ENCODE results near the gene MVB12B. TPM values are rescaled to one million over a fixed set of nuclear protein-coding genes. Genes with fewer than 3 reads are reported as not detected.

Gene MVB12B
- total RNA-seq, 1 experiment from 2014 or later = 9.4 TPM

DNA sequence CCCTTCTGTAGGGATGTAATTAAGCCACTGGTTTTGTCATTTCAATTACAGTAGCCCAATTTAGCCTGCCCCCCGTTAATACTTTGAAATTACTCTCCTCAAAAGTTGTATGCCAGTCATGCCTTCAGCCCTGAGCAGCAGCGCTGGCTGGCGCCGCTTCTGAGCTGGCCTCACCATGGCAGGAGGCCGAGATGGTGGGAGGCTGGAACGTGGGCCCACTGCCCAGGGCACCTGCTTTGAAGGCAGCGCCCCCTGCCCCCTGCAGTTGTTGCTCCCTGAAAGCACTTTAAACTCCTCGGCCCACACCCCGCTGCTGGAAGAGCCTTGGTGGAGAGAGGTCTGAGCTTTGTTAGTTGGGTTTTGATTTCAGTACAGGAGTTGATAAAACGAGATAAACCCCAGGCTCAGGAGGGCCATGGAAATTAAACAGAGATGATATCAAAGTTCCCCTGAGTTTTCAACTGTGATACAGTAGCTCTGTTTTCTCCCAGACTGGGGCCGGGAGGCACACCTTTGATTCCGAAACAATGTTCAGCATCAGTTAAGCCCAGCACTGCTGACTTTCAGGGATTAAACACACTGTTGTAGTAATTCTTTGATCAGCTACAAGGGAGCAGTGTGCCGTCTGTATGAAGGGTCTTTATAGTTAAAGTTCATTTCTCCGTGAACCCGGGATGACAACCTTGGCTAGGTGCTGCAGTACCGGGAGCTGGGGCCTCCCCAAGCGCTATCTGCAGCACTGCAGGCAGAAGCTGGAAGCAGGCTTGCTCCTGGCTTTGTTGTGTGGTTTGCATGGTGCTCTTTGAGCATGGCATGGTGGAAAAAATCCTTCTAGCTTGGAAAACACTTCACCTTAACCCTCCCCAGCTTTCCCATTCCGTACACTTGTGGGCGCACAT lies 9.5 kb downstream of the MVB12B start:
- Histone ChIP-seq H3K27ac (ENCODE audit: low read length) (no peak overlapping the region), H3K4me1 (ENCODE audit: control insufficient read depth, insufficient read depth, low read length) (peaks cover 8% of the 10 kb centered on the region), H3K27me3 (ENCODE audit: control insufficient read depth, insufficient read depth, low read length) (no peaks in the 10 kb centered on the region), H3K4me3 (ENCODE audit: low read depth in 2 of 2, low read length in 2 of 2) (no peak overlapping the region), H3K9me3 (ENCODE audit: control insufficient read depth, insufficient read depth, low read depth, low read length) (no peaks in the 10 kb centered on the region), H3K36me3 (ENCODE audit: control insufficient read depth, insufficient read depth, low read length) (no peaks in the 10 kb centered on the region)
- ATAC-seq (no peak), DNase-seq (ENCODE audit: low read depth, low spot score) (no peak)
- intact Hi-C loops (cut with micrococcal nuclease; ENCODE audit: unreplicated experiment) = no loop called here
- in situ Hi-C loops (cut with HindIII; ENCODE audit: low pct_unique_long_range_greater_than_20kb, low sequenced_read_pairs) = no loop called here
- ChIA-PET POLR2A (no interaction called here), CTCF (no interaction called here)
- TF ChIP-seq TCF7L2 (IDR thresholded peaks at IDR 0.05; ENCODE audit: low read depth, low read length) (no peak), SIN3A (IDR thresholded peaks at IDR 0.05; ENCODE audit: borderline replicate concordance, insufficient read depth, low read depth, low read length) (no peak), POLR2AphosphoS5 (IDR thresholded peaks at IDR 0.05; ENCODE audit: low read depth, low read length) (no peak)
- TF ChIP-seq, protein P1, sequence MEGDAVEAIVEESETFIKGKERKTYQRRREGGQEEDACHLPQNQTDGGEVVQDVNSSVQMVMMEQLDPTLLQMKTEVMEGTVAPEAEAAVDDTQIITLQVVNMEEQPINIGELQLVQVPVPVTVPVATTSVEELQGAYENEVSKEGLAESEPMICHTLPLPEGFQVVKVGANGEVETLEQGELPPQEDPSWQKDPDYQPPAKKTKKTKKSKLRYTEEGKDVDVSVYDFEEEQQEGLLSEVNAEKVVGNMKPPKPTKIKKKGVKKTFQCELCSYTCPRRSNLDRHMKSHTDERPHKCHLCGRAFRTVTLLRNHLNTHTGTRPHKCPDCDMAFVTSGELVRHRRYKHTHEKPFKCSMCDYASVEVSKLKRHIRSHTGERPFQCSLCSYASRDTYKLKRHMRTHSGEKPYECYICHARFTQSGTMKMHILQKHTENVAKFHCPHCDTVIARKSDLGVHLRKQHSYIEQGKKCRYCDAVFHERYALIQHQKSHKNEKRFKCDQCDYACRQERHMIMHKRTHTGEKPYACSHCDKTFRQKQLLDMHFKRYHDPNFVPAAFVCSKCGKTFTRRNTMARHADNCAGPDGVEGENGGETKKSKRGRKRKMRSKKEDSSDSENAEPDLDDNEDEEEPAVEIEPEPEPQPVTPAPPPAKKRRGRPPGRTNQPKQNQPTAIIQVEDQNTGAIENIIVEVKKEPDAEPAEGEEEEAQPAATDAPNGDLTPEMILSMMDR (IDR thresholded peaks at IDR 0.05) = no peak
- TF ChIP-seq, protein P2, sequence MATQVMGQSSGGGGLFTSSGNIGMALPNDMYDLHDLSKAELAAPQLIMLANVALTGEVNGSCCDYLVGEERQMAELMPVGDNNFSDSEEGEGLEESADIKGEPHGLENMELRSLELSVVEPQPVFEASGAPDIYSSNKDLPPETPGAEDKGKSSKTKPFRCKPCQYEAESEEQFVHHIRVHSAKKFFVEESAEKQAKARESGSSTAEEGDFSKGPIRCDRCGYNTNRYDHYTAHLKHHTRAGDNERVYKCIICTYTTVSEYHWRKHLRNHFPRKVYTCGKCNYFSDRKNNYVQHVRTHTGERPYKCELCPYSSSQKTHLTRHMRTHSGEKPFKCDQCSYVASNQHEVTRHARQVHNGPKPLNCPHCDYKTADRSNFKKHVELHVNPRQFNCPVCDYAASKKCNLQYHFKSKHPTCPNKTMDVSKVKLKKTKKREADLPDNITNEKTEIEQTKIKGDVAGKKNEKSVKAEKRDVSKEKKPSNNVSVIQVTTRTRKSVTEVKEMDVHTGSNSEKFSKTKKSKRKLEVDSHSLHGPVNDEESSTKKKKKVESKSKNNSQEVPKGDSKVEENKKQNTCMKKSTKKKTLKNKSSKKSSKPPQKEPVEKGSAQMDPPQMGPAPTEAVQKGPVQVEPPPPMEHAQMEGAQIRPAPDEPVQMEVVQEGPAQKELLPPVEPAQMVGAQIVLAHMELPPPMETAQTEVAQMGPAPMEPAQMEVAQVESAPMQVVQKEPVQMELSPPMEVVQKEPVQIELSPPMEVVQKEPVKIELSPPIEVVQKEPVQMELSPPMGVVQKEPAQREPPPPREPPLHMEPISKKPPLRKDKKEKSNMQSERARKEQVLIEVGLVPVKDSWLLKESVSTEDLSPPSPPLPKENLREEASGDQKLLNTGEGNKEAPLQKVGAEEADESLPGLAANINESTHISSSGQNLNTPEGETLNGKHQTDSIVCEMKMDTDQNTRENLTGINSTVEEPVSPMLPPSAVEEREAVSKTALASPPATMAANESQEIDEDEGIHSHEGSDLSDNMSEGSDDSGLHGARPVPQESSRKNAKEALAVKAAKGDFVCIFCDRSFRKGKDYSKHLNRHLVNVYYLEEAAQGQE (IDR thresholded peaks at IDR 0.05; ENCODE audit: insufficient read depth in 1 of 2, low read depth in 2 of 2, low read length in 1 of 2) = no peak
- BruUV-seq (replicated peaks) = no TSS peak

DNA sequence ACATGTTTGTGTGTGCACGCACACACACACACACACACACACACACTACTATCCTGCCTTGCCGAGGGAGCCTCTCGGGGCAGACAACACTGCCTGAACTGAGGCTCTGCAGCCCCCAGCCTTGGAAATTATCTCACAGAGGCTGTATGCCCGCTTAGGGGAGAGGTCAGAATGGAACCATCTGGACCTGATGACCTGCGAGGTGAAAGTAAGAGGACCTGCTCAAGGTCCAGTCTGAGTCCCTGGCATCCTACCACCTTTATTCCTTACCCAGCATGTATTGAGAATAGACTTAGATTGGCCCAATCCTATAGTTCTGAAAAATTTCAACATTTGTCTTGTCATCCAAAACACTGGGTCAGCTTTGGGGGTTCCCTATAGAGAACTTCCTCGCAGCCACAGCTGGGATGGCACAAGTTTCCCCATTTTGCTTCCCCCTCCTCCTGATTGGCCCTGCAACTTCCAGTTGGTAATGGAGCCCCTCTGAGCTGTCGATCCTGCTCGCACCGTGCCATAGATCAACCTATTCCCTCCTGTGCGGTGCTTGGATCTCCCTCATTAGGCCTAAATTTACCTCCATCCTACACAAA lies 10.2 kb downstream of the MVB12B start:
- in situ Hi-C loops (cut with HindIII; ENCODE audit: low pct_unique_long_range_greater_than_20kb, low sequenced_read_pairs) = no loop called here
- H3K36me3 ChIP-seq (ENCODE audit: control insufficient read depth, insufficient read depth, low read length) = no peaks in the 10 kb centered on the region
- H3K27me3 ChIP-seq (ENCODE audit: control insufficient read depth, insufficient read depth, low read length) = no peaks in the 10 kb centered on the region
- H3K9me3 ChIP-seq (ENCODE audit: control insufficient read depth, insufficient read depth, low read depth, low read length) = no peaks in the 10 kb centered on the region
- peaks cover 4% of the 10 kb centered on the region for H3K4me1 ChIP-seq (ENCODE audit: control insufficient read depth, insufficient read depth, low read length)
- H3K27ac ChIP-seq (ENCODE audit: low read length) = no peak overlapping the region
- no peak for ATAC-seq
- ChIA-PET CTCF (no interaction called here), POLR2A (interaction anchor here (0.5 kb wide), 1 partner anchor 1094 kb away, joined by 7 read pairs; no protein-coding TSS in a partner anchor)
- no TSS peak for BruUV-seq (replicated peaks)
- no peak overlapping the region for H3K4me3 ChIP-seq (ENCODE audit: low read depth in 2 of 2, low read length in 2 of 2)
- TF ChIP-seq TCF7L2 (IDR thresholded peaks at IDR 0.05; ENCODE audit: low read depth, low read length) (no peak), POLR2AphosphoS5 (IDR thresholded peaks at IDR 0.05; ENCODE audit: low read depth, low read length) (no peak), SIN3A (IDR thresholded peaks at IDR 0.05; ENCODE audit: borderline replicate concordance, insufficient read depth, low read depth, low read length) (no peak)
- TF ChIP-seq, protein P2 (IDR thresholded peaks at IDR 0.05; ENCODE audit: insufficient read depth in 1 of 2, low read depth in 2 of 2, low read length in 1 of 2) = no peak
- TF ChIP-seq, protein P1 (IDR thresholded peaks at IDR 0.05) = no peak
- intact Hi-C loops (cut with micrococcal nuclease; ENCODE audit: unreplicated experiment) = no loop called here
- no peak for DNase-seq (ENCODE audit: low read depth, low spot score)
